H1 (cell line): ENCODE measurements around the gene SKP2. TPM values are rescaled to one million over a fixed set of nuclear protein-coding genes. Genes with fewer than 3 reads are reported as not detected.

Experiments used
- ATF2 ChIP-seq: IDR thresholded peaks from 2 replicates; pipeline ENCODE4 v1.6.1; 2012; ENCODE audit warnings: low read length, inconsistent platforms
- ATF3 ChIP-seq: IDR thresholded peaks from 2 replicates; pipeline ENCODE4 v1.6.1; 2011; ENCODE audit warnings: low read depth, mild to moderate bottlenecking, low read length; ENCODE audit not compliant: insufficient read depth
- E2F6 ChIP-seq: IDR thresholded peaks from 2 replicates; pipeline ENCODE4 v1.6.1; 2012; ENCODE audit warnings: inconsistent platforms
- HDAC6 ChIP-seq: IDR thresholded peaks from one replicate; pipeline ENCODE4 v1.7.1; 2012; ENCODE audit warnings: low read depth, mild to moderate bottlenecking, inconsistent platforms, low read length, moderate library complexity
- KDM1A ChIP-seq: fragments of 200-600, 300-600 bp; sonication (generic); IDR thresholded peaks from 2 replicates; pipeline ENCODE4 v1.7.1; 2016; ENCODE audit warnings: mild to moderate bottlenecking, low read length, borderline replicate concordance
- KDM4A ChIP-seq: IDR thresholded peaks from one replicate; pipeline ENCODE4 v1.7.1; 2012; ENCODE audit warnings: low read depth, mild to moderate bottlenecking, moderate library complexity, low read length, inconsistent platforms; ENCODE audit not compliant: severe bottlenecking
- NANOG ChIP-seq: IDR thresholded peaks from 2 replicates; pipeline ENCODE4 v1.6.1; 2011; ENCODE audit warnings: low read length, low read depth, mild to moderate bottlenecking, inconsistent platforms; ENCODE audit not compliant: insufficient read depth, poor library complexity, severe bottlenecking
- SP1 ChIP-seq: IDR thresholded peaks from 2 replicates; pipeline ENCODE4 v1.6.1; 2011; ENCODE audit warnings: low read depth, low read length
- SUZ12 ChIP-seq: fragments of 200-600 bp; sonication (generic); IDR thresholded peaks from 2 replicates; pipeline ENCODE4 v1.6.1; 2012; ENCODE audit warnings: mild to moderate bottlenecking, inconsistent platforms, low read length, moderate library complexity, mixed read lengths
- TAF7 ChIP-seq: optimal IDR thresholded peaks from 2 replicates; pipeline ENCODE3; 2011; ENCODE audit warnings: low read depth, mild to moderate bottlenecking, inconsistent platforms, low read length, moderate library complexity, borderline replicate concordance
- polyA plus RNA-seq, 7 experiments: library from polyadenylated mRNA; depleted of rRNA in 3 of 7; stranded (reverse) in 5 of 7; unstranded in 2 of 7; fragments of >200 nt in 5 of 7; fragments of 200-250 nt in 2 of 7; gene quantifications; 1 replicate in 5 of 7; 2 replicates in 1 of 7; 4 replicates in 1 of 7; pipeline versions ENCODE4 v1.2.1 to v1.2.3, GENCODE V29; 2011 to 2013; ENCODE audit warnings: missing spikeins in 2 of 7, mixed read lengths in 2 of 7
- total RNA-seq: library from RNA; stranded (reverse); fragmentation: NEBNext Ultra II Directional; extraction: Animal tissue kit (Norgen Biotek cat#: 25700); gene quantifications from 2 replicates; pipeline ENCODE4 v1.2.1, GENCODE V29; 2021

The SKP2 gene
- total and polyA plus RNA-seq, 2 of the 8 experiments (the other 6 are each of a cell fraction or from before 2014, with no cell fraction given), result 49.9 to 104 TPM

GRCh38 chr5:36151434-36152323 lies at the start of gene SKP2, which contains the start of gene LMBRD2 (continued):
- TF ChIP-seq TAF7 (no peak), SP1 (peak; percentile 19; the same call in 1 of the 2 replicates), HDAC6 (no peak), SUZ12 (no peak), E2F6 (peak; percentile 68), KDM1A (no peak), KDM4A (peak; percentile 52), ATF2 (no peak), ATF3 (no peak), NANOG (no peak)
